DMS 273 treated with DMSO at 0.1 percent for 48 hours (cell line): ENCODE data around the gene KCNJ14.
"Not testable (repeated sequence)": the region's sequence is repeated elsewhere in the genome, so short reads cannot be mapped to it uniquely, and the experiment has no call there.

Experiments
- DNase-seq: peaks from one replicate; lab custom pipeline; 2025; lab: John Stamatoyannopoulos, UW

KCNJ14 gene

DNA sequence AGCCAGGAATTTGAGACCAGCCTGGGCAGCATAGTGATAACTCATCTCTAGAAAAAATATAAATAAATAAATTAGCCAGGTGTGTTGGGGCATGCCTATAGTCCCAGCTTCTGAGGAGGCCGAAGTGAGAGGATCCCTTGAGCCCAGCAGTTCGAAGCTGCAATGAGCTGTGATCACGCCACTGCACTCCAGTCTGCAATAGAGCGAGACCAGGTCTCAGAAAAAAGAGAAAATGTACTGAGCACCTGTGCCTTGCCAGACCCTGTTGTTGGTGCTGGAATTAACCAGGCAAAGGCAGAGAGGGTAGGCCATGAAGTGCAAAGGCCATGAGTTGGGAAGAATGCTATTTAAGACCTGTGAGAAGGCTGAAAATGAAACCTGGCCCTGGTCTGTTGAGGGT, 16.5 kb downstream of the KCNJ14 start:
- DNase-seq, result no peak

DNA sequence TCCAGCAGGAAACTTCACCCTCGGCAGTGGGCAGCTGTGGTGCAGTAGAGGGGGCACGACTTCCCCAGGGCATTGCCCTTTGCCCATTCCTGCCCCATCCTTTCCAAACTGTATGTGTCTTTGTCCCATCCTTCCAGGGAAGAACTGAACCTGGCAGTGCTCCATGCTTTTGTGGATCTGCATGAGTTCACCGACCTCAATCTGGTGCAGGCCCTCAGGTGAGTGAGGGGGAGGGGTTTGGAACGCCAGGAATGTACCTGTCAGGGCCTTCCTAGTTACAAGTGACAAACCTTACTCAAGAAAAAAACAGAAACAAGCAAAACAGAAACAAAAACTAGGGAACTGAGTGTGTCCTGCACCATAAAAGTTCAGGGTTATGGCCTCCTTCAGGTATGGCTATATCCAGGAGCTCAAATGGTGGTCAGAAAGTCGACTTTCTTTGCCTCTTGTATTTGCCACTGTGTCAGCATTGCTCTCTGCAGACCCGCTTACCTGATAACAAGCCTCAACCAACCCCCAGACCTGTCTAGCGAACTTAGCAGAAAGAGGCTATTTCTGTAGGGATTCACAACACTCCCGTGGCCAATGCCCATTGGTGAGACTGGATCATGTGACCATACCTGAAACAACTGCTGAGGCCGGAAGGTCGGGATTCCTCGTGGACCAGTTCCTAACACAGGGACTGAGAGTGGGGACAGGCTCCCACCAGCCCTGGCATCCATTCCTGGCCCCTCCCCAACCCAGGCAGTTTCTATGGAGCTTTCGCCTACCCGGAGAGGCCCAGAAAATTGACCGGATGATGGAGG, 18.0 kb downstream of the KCNJ14 start:
- no peak for DNase-seq

DNA sequence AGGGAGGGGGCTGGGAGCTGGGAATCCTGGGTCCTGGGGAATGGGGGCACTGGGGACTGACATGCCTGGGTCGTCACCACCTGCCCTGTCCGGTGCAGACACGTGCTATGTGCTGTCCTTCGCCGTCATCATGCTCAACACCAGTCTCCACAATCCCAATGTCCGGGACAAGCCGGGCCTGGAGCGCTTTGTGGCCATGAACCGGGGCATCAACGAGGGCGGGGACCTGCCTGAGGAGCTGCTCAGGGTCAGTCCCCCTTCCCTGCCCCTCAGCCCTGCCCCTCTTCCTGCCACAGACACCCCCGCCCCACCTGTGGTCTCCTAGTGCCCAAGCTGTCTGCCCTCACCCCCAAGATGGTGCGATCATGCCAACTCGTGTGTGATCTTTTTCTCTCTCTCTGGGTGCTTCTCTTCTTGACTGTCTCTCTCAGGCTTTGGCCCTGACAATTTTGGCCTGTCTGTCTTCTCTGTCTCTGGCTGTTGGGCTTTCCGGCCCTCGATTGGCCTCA, 18.8 kb downstream of the KCNJ14 start:
- no peak for DNase-seq

DNA sequence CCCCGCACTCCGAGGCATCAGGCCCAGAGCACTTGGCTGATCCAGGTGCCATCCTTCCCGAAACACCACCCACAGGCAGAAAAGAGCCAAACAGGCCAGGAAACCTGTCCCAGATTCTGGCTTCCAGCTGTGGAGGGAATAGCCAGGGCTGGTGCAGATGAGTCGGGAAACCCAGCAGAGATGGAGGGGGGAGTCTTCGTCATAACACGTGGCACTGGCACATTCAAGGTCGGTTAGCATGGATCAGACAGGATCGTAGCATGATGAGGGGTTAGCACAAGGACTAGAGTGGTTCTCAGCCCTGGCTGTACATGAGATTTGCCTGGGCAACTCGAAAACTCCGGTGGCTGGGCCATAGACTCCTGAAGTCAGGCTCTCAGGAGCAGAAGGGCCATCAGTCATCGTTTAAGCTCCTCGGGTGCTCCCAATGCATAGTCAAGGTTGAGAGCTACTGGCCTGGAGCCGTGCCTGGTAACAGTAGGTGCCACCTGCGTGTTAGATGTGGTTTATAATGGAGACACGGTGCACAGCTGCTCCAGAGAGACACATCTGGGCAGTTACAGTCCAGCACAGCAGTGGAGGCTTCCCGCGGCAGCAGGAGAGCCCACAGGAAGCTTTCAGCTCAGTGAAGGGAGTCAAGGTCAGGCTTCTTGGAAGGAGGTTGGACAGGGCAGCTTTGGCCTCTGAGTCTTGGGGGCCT, 20.1 kb downstream of the KCNJ14 start:
- no peak for DNase-seq

DNA sequence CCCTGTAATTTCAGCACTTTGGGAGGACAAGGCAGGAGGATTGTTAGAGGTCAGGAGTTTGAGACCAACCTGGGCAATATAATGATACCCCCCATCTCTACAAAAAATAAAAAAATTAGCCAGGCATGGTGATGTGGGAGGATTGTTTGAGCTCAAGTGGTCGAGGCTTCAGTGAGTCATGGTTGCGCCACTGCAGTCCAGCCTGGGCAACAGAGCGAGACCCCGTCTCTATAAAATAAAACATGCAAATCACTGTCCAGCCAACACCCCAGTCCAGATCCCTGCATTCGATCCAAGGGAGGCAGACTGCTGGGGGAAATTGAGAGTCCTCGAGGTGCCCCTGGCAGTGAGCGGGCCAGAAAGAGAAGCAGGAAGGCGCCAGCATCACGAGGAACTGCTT, 20.8 kb downstream of the KCNJ14 start:
- DNase-seq, result no peak

DNA sequence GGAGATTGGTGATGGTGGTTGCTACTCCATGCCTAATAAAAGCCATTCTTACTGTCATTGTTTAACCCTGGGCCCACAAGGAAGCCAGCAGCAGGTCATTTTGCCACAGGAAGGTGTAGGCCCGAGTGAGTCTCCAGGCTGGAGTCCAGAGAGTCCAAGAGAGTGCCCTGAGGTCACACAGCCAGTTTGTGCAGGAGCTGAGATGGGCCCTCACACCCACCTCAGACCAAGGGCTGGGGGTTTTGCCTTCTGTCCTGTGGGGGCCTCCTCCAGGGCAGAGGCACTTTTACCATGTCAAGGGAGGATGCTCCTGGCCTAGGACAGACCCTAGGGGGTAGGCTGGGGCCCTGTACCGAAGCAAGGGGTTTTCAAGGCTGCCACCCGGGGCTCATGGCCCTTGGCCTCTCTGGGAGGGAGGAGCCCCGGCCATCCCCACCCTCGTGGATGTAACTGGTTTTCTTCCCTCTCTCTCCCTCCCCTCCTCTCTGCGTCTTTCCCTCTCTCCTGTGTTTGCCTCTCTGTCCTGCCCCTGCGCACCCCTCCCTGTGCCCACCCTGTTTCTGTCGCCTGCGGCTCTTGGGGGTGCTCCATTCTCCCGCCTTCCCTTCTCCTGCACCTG, 21.8 kb downstream of the KCNJ14 start:
- no peak for DNase-seq

DNA sequence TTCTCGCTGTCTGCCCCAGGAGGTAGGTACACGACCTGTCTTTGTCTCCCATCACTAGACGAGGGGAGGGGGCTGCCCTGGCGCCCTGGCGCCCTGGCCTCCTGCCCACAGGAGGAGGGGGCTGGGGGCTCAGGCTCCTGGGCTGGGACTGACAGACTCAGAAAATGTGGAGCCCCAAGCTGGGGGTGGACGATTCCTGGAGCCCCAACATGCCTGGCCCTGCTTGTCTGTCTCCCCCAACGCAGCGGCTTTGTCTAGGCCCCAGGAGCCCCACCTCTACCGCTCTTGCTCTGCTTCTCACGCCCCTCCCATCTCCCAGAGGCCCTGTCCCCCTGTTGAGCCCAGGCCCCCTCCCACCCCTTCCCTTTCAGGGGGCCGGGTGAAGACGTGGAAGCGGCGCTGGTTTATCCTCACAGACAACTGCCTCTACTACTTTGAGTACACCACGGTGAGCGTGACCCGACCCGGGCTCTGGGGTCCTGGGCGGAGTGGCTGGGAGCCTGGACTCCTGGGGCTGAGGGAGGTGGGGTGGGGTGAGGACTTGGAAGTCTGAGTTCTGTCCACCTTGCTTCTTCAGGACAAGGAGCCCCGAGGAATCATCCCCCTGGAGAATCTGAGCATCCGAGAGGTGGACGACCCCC, 22.4 kb downstream of the KCNJ14 start:
- DNase-seq, result no peak

DNA sequence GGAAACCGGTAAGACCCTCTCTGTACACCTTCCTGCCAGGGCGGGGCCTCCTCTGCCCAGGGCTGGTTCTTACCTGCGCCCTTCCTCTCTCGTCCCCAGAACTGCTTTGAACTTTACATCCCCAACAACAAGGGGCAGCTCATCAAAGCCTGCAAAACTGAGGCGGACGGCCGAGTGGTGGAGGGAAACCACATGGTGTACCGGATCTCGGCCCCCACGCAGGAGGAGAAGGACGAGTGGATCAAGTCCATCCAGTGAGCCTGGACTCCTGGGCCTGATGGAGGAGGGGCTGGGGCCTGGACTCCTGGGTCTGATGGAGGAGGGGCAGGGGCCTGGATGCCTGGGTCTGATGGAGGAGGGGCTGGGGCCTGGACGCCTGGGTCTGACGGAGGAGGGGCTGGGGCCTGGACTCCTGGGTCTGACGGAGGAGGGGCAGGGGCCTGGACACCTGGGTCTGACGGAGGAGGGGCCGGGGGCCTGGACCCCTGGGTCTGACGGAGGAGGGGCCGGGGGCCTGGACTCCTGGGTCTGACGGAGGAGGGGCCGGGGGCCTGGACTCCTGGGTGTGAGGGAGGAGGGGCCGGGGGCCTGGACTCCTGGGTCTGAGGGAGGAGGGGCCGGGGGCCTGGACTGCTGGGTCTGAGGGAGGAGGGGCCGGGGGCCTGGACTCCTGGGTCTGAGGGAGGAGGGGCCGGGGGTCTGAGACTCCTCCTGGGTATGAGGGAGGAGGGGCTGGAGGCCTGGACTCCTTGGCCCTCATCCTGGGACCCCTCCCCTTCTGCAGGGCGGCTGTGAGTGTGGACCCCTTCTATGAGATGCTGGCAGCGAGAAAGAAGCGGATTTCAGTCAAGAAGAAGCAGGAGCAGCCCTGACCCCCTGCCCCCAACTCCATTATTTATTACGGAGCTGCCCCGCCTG, 23.2 kb downstream of the KCNJ14 start:
- DNase-seq, result no peak

DNA sequence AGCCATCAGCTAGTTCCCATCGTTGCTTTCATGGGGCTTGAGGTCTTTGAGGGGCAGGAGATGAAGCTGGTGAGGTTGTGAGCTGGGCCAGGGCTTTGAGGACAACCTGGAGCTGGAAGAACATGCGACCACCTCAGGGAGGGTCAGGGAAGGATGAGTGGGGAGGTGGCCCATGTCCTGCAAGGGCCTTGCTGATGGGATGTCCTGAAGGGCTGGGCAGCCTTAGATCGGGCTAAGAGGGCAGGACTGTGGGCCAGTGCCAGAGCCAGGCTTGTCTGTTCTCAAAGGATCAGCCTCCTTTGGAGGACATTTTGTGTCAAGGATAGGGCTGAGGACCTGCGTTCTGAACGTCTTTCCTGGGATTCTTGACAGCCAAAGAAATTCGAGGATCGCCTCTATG, 24.3 kb downstream of the KCNJ14 start:
- no peak for DNase-seq

DNA sequence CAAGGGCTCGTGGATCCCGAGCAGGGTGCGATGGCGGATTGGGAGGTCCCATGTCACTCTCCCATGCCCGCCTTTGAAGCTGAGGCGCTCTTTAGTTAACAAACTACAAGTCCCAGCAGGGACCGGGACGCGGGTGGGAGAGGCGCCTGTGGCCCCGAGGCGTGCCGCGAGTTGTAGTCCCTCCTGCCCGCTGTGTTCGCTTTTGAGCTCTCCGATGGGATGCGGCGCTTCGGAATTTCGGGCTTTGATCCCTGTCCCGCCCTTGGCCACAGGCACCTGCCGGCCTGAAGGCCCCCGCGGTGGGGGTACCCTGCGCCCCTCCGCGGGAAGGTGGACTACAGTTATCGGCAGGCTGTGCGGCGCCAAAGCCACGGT, 24.8 kb downstream of the KCNJ14 start:
- no peak for DNase-seq

DNA sequence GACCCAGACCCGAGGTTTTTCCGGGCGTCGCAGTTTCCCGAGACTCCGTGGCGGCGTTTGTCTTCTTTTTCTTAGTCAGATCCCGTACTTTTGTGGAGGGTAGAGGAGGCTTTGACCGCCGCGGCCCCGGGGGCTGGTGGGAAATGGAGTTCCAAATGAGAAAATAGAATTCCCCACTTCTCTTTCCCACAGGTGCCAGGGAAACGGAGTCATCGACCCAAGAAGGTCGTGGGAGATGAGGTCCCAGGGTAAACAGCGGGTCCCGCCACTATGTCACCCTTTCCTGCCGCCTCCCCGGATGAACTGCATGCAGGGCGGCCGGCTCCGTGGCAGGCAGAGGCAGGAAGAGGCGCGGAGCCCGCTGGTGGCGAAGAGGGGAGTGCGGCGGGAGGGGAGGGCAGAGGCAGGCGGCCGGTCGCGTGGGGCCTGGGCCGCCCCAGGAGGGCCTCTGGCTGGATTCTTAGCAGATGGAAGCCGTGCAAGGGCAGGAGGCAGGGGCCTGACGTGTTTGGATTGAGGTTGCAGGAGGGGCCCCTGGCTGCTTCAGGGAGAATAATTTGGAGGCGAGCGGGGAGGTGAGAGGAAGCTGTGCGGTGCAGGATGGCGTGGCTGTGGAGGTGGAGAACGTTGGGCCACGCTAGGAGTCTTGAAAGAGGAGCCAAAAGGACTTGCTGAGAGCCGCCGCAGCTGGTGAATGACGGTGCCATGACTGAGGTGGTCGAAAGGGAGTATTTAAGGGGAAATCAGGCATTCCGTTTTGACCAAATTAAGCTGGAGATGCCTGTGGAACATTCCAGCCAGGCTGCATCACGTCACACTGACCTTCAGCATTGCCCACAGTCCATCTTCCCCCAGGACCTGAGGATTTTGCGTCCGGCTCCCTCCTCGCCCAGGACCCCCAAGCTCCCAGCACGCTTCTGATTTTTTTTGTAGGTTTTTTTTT, 25.5 kb downstream of the KCNJ14 start:
- no peak for DNase-seq

DNA sequence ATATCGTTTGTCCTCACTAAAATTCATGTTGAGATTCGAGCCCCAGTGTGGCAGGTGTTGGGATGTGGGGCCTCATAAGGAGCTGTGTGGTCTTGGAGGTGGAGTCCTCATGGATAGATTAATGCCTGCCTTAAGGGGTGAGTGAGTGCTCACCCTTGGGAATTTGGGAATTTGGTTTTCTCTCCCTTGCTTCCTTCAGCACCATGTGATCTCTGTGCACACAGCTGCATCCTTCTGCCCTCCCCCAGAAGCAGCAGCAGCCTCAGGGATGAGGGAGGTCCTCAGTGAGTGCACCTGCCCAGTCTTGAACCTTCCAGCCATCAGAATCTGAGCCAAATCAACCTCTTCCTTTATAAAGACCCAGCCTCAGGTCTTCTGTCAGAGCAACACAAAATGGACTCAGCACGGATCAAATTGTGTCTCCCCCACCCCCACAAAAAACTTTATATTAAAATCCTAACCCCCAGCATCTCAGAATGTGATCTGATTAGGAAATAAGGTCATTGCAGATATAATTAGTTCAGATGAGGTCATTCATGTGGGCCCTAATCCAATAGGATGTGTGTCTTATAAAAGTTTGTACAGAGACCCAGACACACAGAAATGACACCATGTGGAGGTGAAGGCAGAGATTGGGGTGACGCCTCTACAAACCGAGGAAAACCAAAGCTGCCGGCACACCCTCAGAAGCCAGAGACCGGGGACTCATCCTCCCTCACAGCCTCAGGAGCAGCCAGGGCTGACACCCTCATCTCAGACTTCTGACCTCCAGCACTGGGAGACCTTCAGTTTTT, 26.7 kb downstream of the KCNJ14 start:
- DNase-seq, result no peak

DNA sequence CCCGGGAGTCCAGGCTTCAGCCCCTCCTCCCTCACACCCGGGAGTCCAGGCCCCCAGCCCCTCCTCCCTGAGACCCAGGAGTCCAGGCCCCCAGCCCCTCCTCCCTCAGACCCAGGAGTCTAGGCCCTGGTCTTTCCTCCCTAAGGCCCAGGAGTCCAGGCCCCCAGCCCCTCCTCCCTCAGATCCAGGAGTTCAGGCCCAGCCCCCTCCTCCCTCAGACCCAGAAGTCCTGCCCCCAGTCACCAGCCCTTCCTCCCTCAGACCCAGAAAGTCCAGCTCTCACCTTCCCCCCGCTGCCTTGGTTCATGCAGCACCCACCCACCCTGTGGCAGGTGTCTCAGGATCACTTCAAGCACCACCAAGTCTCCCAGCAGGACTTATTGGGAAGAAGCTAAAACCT, 27.9 kb downstream of the KCNJ14 start:
- DNase-seq, result no peak

DNA sequence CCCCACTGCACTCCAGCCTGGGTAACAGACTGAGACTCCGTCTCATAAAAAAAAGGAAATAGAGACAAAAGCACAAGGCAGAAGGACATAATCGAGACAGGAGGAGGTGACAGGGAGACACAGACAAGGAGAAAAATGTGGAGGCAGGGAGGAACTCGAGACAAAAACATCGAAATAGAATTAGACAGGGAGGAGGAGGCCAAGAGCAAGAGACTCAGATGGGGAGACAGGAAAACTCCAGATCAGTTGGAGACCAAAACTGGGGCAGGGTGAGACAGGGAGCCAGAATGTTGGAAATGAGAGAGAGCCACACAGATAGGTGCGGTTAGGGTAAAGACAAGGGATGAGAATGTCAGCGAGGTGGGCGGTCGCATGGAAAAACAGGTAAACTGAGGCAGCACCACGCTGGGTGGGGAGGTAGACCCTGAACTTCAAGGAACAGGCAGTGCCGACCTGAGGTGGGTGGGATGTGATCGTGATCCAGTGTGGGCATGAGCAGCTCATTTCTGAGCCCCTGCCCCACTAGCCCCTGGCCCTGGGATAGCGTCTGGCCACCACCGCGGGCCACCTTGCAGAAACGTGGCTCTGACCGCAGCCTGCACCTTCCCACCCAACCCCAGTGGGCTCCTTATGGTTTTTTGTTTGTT, 29.0 kb downstream of the KCNJ14 start:
- DNase-seq, result no peak

DNA sequence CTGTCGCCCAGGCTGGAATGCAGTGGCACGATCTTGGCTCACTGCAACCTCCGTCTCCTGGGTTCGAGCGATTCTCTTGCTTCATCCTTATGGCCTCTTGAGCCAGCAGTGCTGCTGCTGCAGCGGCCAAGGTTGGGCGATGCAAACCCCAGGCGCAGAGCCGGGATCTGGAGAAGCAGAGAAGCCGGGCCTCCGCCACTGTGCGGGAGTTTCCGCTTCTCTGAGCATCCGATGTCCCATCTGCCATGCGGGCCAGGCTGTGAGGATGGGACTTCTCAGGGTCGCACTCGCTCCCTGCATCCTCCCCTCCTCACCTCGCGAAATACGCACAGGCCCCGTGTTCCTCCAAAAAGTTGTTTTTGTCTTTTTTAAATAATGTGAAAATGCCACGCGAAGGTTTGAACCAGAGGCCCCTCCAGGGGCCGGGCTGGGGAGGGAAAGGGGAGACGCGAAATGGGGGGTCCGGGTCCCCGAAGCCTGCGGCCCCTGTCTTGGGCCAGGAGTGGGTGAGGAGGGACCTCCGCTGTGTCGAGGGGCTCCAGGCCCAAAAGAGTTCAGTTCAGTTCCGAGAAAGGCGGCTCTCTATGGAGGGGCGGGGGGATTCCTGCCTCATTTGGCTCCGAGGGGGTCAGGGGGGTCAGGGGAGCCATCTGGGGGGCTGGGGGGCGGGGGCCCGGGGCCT, 29.7 kb downstream of the KCNJ14 start:
- DNase-seq, result no peak

DNA sequence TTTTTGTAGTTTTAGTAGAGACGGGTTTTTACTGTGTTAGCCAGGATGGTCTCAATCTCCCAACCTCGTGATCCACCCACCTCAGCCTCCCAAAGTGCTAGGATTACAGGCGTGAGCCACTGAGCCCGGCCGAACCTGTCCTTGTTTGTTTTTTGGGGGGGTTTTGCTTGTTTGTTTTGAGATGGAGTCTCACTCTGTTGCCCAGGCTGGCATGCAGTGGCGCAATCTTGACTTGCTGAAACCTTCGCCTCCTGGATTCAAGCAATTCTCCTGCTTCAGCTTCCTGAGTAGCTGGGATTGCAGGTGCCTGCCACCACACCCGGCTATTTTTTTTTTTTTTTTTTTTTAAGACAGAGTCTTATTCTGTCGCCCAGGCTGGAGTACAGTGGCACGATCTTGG, 31.3 kb downstream of the KCNJ14 start:
- not testable (repeated sequence) for DNase-seq

DNA sequence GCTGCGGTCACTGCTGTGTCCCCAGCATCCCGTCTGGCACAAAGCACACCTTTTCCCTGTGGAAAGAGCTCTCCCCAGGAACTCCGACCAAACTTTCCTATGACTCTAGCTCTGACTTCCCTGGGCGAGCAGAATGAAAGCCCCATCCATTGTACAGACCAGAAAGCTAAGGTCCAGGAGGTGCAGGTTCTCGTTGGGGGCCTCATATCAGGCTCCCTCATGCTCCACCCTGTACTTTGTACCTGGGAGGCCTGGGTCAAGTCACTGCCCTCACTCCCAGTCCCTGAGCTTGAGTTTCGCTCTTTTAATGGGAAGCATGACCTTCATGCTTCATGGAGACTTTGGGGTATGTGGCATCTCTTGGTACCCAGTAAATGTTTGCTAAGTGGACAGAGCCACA, 32.2 kb downstream of the KCNJ14 start:
- DNase-seq, result no peak

DNA sequence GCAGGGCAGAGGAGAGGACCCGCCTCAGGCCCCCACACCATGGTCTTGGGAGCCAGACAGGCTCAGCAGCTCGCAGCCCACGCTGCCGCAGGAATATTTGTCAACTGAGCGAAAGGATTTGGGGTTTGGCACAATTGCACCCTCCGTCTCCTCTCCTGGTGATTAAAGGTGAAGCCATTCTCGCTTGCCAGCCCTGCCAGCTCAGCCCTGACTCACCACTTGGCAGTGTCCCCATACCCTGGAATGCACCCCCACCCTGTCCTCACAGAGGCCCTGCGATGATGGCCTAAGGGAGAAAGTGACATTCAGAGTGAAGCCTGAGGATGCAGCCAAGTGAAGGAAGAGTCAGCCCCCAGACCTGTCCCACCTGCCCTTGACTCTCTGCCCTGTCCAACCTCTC, 32.6 kb downstream of the KCNJ14 start:
- no peak for DNase-seq
